ENCODE data around the gene SAV1. TPM values are rescaled to one million over a fixed set of nuclear protein-coding genes. Genes with fewer than 3 reads are reported as not detected.

Gene SAV1
- total and polyA plus RNA-seq, 2 experiments from 2014 or later: 17.4 to 19.0 TPM

DNA sequence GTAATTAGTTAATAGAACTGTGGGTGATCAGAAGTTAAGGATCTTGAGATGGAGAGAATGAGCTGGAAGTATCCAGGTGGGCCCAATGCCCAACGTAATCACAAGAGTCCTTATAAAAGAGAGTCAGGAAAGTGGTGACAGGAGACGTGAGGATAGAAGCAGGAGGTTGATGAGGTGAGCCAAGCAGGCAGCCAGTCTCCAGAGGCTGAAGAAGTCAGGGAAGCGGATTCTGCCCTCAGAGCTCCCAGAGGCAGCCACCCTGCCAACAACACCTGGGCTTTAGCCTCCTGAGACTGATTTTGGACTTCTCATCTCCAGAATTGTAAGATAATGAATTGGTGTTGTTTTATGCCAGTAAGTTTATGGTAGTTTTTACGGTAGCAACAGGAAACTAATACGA, 10.1 kb upstream of the SAV1 start:
- Histone ChIP-seq H3K27me3 (no peaks in the 10 kb centered on the region), H4K20me1 (ENCODE audit: insufficient read depth, poor library complexity, severe bottlenecking) (no peaks in the 10 kb centered on the region), H3K79me2 (no peaks in the 10 kb centered on the region), H3K9me3 (ENCODE audit: low read depth) (no peaks in the 10 kb centered on the region), H3K4me1 (ENCODE audit: insufficient read depth) (no peaks in the 10 kb centered on the region), H3K4me2 (no peak overlapping the region), H3K4me3 (no peak overlapping the region), H3K27ac (no peak overlapping the region), H3K36me3 (replicated peaks; ENCODE audit: insufficient read depth, low read depth) (no peaks in the 10 kb centered on the region), H2AFZ (no peak overlapping the region), H3K9me2 (replicated peaks; ENCODE audit: insufficient read depth) (no peaks in the 10 kb centered on the region)
- WGBS (ENCODE audit: low lambda C conversion rate, missing lambda C conversion rate): 80% methylated on average over 5 of the region's 5 CpGs
- no peak for TF ChIP-seq EZH2 (IDR thresholded peaks at IDR 0.05; ENCODE audit: borderline replicate concordance)
- no peak for TF ChIP-seq EZH2phosphoT487 (IDR thresholded peaks at IDR 0.05; ENCODE audit: low read depth, severe bottlenecking, unreplicated experiment)
- TF ChIP-seq, protein P1, sequence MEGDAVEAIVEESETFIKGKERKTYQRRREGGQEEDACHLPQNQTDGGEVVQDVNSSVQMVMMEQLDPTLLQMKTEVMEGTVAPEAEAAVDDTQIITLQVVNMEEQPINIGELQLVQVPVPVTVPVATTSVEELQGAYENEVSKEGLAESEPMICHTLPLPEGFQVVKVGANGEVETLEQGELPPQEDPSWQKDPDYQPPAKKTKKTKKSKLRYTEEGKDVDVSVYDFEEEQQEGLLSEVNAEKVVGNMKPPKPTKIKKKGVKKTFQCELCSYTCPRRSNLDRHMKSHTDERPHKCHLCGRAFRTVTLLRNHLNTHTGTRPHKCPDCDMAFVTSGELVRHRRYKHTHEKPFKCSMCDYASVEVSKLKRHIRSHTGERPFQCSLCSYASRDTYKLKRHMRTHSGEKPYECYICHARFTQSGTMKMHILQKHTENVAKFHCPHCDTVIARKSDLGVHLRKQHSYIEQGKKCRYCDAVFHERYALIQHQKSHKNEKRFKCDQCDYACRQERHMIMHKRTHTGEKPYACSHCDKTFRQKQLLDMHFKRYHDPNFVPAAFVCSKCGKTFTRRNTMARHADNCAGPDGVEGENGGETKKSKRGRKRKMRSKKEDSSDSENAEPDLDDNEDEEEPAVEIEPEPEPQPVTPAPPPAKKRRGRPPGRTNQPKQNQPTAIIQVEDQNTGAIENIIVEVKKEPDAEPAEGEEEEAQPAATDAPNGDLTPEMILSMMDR (IDR thresholded peaks at IDR 0.05; ENCODE audit: poor library complexity): no peak
- no peak for DNase-seq (ENCODE audit: low spot score)

DNA sequence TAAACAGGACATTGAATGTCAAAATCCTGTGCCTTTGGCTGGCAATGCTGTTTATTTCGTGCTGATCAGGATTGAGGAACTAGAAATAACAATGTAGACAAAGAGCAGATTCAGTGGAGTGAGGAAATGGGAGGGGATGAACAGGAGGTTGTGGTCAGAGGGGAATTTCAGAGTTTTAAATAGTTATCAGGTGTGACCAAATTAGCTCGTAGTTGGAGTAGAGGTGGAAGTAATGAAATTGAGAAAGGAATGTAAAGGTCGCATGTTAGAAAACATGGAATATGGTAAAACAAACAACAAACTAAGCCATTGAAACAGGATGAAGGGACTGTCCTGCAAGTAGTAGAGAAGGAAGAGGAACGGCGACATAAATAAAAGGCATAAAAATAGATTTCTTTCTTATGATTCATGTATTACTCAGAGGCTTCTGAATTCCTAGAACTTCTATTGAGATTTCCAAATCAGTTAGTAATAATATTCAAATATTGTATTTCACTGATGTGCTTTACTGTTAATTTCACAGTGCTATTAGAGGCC, 9.5 kb upstream of the SAV1 start:
- no peaks in the 10 kb centered on the region for H3K36me3 ChIP-seq (replicated peaks; ENCODE audit: insufficient read depth, low read depth)
- TF ChIP-seq, protein P1 (IDR thresholded peaks at IDR 0.05; ENCODE audit: poor library complexity): no peak
- TF ChIP-seq EZH2 (IDR thresholded peaks at IDR 0.05; ENCODE audit: borderline replicate concordance) (no peak), EZH2phosphoT487 (IDR thresholded peaks at IDR 0.05; ENCODE audit: low read depth, severe bottlenecking, unreplicated experiment) (no peak)
- no peak overlapping the region for H3K4me3 ChIP-seq
- no peaks in the 10 kb centered on the region for H3K79me2 ChIP-seq
- no peak overlapping the region for H2AFZ ChIP-seq
- no peaks in the 10 kb centered on the region for H3K9me3 ChIP-seq (ENCODE audit: low read depth)
- H3K4me1 ChIP-seq (ENCODE audit: insufficient read depth): no peaks in the 10 kb centered on the region
- no peaks in the 10 kb centered on the region for H3K9me2 ChIP-seq (replicated peaks; ENCODE audit: insufficient read depth)
- no peak for DNase-seq (ENCODE audit: low spot score)
- H3K4me2 ChIP-seq: no peak overlapping the region
- H3K27me3 ChIP-seq: no peaks in the 10 kb centered on the region
- 66% methylated on average over 5 of the region's 5 CpGs for WGBS (ENCODE audit: low lambda C conversion rate, missing lambda C conversion rate)
- H3K27ac ChIP-seq: no peak overlapping the region
- no peaks in the 10 kb centered on the region for H4K20me1 ChIP-seq (ENCODE audit: insufficient read depth, poor library complexity, severe bottlenecking)

DNA sequence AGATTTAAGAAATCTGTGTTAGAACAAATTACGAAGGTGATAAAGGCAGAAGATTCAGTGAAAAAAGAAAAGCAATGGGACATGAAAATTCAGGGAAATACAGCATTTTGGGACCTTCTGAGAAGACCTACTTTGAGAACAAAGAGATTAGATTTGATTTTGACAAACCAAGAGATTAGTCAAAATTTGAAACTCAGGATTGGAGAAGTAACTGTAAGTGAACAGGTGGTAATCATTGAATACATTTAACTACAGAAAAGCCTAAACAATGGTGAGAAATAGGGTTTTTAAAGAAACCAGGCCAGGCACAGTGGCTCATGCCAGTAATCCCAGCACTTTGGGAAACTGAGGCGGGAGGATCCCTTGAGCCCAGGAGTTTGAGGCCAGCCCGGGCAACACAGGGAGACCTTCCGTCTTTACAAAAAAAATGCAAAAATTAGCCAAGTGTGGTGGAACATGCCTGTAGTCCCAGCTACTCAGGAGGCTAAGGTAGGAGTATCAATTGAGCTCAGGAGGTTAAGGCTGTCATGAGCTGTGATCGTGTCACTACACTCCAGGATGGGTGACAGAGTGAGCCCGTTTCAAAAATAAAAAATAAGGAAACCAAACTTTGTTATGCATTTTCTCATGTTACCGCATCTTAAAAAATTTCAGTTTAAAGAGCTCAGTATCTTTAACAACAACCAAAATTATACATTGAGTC, 8.9 kb upstream of the SAV1 start:
- H3K4me2 ChIP-seq: no peak overlapping the region
- no peaks in the 10 kb centered on the region for H3K79me2 ChIP-seq
- DNase-seq (ENCODE audit: low spot score): no peak
- TF ChIP-seq EZH2phosphoT487 (IDR thresholded peaks at IDR 0.05; ENCODE audit: low read depth, severe bottlenecking, unreplicated experiment): no peak
- no peak for TF ChIP-seq EZH2 (IDR thresholded peaks at IDR 0.05; ENCODE audit: borderline replicate concordance)
- TF ChIP-seq, protein P1 (IDR thresholded peaks at IDR 0.05; ENCODE audit: poor library complexity): no peak
- no peaks in the 10 kb centered on the region for H3K9me3 ChIP-seq (ENCODE audit: low read depth)
- H3K4me3 ChIP-seq: no peak overlapping the region
- H4K20me1 ChIP-seq (ENCODE audit: insufficient read depth, poor library complexity, severe bottlenecking): no peaks in the 10 kb centered on the region
- no peak overlapping the region for H2AFZ ChIP-seq
- H3K9me2 ChIP-seq (replicated peaks; ENCODE audit: insufficient read depth): no peaks in the 10 kb centered on the region
- H3K36me3 ChIP-seq (replicated peaks; ENCODE audit: insufficient read depth, low read depth): no peaks in the 10 kb centered on the region
- no peaks in the 10 kb centered on the region for H3K27me3 ChIP-seq
- no peaks in the 10 kb centered on the region for H3K4me1 ChIP-seq (ENCODE audit: insufficient read depth)
- H3K27ac ChIP-seq: no peak overlapping the region
- 95% methylated on average over 7 of the region's 7 CpGs for WGBS (ENCODE audit: low lambda C conversion rate, missing lambda C conversion rate)

Data from hepatocyte (in vitro differentiated cells).